Measurements from ENCODE around the gene SMG7.

SMG7 gene

DNA sequence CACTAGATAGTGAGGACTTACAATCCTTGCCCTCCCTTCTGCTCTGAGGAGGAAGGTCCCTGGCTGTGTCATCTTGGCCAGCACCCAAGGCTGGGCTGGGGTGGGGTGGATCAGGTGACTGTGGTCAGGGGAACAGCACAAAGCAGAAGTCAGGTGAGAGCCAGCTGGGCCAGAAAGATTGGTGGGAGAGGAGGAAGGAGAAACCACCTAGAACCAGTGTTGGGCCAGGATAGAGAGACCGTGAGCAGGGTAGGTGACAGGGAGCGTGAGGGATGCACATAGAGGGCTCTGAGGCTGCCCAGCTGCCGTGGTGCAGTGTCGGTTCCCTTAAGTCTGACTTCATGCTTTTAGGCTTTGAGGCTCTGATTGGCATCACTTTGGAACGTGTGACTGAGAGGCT, 95.3 kb downstream of the SMG7 start:
- DNase-seq (ENCODE audit: low spot score) = peak; percentile 43

DNA sequence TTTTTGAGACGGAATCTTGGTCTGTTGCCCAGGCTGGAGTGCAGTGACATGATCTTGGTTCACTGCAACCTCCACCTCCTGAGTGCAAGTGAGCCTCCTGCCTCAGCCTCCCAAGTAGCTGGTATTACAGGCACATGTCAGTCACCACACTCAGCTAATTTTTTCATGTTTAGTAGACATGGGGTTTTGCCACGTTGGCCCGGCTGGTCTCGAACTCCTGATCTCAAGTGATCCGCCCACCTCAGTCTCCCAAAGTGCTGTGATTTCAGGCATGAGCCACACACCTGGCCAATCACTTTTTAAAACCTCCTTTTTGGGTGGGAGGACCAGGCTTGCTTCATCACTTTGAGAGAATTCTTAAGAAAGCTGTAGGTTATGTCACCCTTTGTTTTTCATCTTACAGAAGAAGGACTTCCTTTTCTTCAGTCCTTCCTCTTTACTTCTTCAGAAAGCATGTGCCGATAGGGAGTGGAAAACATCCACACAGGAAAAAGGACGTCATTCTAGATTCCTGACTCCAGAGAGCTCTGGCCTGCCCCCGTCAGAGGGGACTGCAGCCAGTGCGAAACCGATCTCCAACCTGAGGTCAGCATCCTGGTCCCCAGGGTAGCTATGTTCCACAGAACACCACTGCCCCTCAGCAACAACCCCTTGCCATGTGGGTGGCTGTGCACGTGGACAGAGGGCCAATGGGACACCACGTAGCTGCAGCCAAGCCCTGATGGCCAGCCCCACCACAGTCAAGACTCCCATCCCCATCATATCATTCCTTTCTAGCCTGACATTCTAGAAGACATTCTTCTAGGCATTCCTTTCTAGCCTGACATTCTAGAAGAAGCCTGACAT, 96.1 kb downstream of the SMG7 start:
- no peak for DNase-seq (ENCODE audit: low spot score)

DNA sequence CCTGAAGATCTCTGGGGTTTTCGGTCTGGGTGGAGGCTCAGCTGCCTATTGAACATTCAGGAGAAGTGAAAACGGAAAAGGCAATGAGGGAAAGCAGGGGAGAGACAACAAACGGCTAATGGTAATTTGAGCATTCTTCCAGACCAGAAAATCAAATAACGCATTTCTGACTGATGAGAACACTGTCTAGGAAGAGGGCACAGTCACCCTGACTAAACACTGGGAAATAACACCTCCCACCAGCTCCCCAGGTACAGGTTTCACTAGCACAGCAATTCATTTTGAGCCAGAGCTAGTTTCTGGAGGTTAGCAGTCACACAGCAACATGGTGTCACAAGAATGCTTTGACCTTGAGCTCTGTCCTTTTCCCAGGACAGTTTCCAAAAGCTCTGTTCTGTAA, 96.8 kb downstream of the SMG7 start:
- DNase-seq (ENCODE audit: low spot score) = peak; percentile 21

DNA sequence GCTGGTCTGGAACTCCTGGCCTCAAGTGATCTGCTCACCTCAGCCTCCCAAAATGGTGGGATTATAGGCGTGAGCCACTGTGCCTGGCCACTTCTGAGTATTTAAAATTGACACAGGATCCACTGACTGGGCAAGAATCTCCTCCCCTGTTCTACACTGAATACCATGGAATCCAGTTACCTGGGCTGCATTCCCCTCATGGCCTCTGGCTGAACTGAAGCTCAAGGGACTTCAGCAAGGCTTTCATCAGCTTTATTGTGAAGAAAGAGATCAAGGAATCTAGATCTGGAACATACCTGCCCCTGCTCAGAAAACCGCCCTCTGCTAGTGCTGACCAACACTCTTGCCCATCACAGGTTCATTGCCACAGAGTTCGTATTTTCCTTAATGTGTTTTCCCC, 97.5 kb downstream of the SMG7 start:
- no peak for DNase-seq (ENCODE audit: low spot score)

DNA sequence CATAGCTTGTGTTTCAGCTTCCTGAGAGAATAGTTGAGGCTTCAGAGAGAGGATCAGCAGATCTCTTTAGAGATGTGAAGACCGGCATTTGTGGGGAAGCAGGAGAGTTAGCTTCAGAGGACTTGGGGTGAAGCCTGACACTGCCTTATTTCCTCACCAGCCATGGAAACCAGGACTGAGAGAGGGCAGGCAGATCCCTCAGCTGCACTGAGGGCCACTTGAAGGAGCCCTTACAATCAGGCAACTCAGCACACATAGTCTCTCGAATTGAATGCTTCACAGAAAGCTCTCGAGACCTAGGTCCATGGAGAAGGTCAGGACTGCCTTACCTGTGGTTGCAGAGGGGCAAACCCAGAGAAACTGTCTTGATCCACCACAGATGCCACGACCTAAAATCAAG, 98.2 kb downstream of the SMG7 start:
- DNase-seq (ENCODE audit: low spot score) = no peak

GRCh38 chr1:183571678-183572268, 99.5 kb downstream of the SMG7 start:
- no peak for DNase-seq (ENCODE audit: low spot score)

- DNase-seq (ENCODE audit: low spot score) = no peak
Measured at GRCh38 chr1:183572721-183573120, 100.4 kb downstream of the SMG7 start.

DNA sequence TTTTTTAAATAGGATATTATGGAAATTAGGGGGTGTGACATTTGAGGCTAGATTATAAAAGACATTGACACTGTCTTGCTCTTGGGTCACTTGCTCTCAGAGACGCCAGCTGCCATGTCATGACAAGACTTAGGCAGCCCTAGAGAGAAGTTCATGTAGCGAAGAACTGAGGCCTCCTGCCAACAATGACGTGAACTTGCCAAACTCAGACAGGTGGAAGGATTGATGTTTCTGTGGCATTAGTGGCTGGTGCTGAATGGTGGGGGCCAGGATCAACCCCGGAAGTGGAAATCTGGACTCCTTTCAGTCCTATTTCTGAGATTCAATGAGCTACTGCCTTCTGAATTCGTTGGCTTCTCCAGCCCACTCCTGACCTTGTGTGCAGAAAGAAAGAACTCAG, 103.3 kb downstream of the SMG7 start:
- no peak for DNase-seq (ENCODE audit: low spot score)

DNA sequence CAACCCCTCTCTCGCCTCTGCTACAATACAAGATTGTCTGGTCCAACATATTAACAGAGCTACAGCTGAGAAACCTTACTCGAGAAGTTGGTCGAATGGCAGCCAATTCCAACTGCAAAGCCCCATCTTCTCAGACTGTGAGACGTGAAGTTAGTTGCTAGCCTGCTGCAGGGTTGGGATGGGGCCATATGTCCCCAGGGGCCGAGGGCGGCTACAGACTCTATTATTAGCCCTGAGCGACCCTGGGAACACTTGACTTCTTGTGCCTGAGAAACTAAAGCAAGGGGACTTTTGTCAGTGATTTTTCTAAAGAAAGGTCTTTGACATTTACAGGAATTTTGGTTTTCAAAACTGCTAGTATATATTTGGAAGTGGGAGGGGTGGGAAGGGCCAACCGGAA, 104.2 kb downstream of the SMG7 start:
- no peak for DNase-seq (ENCODE audit: low spot score)

- no peak for DNase-seq (ENCODE audit: low spot score)
Measured at GRCh38 chr1:183577897-183578465, 105.7 kb downstream of the SMG7 start.

- no peak for DNase-seq (ENCODE audit: low spot score)
Measured at GRCh38 chr1:183578856-183579255, 106.6 kb downstream of the SMG7 start.

DNA sequence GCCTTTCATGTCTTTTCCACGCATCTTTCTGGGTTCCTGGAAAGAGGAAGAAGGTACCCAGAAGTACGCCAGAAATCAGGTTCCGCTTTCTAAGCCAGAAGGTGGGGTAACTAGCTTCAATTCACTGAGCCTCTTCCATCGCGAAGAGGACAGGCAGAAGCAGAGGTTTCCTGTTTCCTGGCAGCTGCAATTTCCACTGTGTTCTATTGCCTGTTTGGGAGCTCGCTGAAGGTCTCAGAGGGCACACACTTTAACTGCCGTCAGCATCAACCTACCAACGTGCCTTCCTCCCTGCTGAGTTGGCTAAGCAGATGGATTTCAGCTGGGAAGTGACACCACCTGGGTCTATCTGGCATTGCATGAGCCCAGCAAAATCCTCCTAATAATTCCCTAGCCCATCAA, 108.0 kb downstream of the SMG7 start:
- peak; percentile 74 for DNase-seq (ENCODE audit: low spot score)

GRCh38 chr1:183582021-183582713, 109.9 kb downstream of the SMG7 start:
- DNase-seq (ENCODE audit: low spot score) = no peak

GRCh38 chr1:183583466-183583865, 111.2 kb downstream of the SMG7 start:
- DNase-seq (ENCODE audit: low spot score) = no peak

- no peak for DNase-seq (ENCODE audit: low spot score)
Measured at GRCh38 chr1:183584147-183584546, 111.8 kb downstream of the SMG7 start.

GRCh38 chr1:183585038-183585437, 112.7 kb downstream of the SMG7 start:
- DNase-seq (ENCODE audit: low spot score) = peak; percentile 86

GRCh38 chr1:183586455-183586854, 114.2 kb downstream of the SMG7 start:
- no peak for DNase-seq (ENCODE audit: low spot score)

GRCh38 chr1:183586926-183587325, 114.6 kb downstream of the SMG7 start:
- no peak for DNase-seq (ENCODE audit: low spot score)

GRCh38 chr1:183588827-183589226, 116.5 kb downstream of the SMG7 start:
- no peak for DNase-seq (ENCODE audit: low spot score)

DNA sequence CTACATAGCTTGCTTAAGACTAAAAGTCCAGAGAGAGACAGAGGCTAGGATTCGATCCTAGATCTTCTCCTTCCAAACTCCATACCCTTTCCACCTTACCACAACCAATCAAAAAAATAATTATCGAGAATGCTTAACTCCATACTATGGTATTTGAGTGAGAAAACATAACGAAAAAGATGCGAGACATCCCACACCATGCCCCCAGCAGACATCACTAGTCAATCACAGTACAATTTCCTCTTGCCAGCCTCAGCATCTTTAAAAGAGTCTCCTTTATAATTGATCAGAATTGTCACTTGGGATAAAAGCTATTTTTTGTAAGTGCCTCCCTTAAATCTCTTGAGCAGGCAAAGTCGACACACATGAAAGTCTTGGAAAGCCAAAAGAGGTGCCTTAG, 117.1 kb downstream of the SMG7 start:
- DNase-seq (ENCODE audit: low spot score) = no peak

GRCh38 chr1:183589874-183590243, 117.6 kb downstream of the SMG7 start:
- DNase-seq (ENCODE audit: low spot score) = no peak

GRCh38 chr1:183590244-183591191, 118.2 kb downstream of the SMG7 start, which contains the start of gene NCF2:
TSS of gene NCF2 (minus strand) at chr1:183590459. CDS start at chr1:183590329, 130 bp downstream.
- DNase-seq (ENCODE audit: low spot score) = no peak

Data from SW480 (cell line).